Measurements from ENCODE around the gene LIG4.
"Not testable (repeated sequence)": the region's sequence is repeated elsewhere in the genome, so short reads cannot be mapped to it uniquely, and the experiment has no call there.

Gene LIG4

GRCh38 chr13:108215436-108215835 is at the start of gene LIG4:
TSS of gene LIG4 (minus strand) at chr13:108215536. CDS start at chr13:108211268, 4,268 bp downstream.
- DNase-seq = peak; percentile 89

DNA sequence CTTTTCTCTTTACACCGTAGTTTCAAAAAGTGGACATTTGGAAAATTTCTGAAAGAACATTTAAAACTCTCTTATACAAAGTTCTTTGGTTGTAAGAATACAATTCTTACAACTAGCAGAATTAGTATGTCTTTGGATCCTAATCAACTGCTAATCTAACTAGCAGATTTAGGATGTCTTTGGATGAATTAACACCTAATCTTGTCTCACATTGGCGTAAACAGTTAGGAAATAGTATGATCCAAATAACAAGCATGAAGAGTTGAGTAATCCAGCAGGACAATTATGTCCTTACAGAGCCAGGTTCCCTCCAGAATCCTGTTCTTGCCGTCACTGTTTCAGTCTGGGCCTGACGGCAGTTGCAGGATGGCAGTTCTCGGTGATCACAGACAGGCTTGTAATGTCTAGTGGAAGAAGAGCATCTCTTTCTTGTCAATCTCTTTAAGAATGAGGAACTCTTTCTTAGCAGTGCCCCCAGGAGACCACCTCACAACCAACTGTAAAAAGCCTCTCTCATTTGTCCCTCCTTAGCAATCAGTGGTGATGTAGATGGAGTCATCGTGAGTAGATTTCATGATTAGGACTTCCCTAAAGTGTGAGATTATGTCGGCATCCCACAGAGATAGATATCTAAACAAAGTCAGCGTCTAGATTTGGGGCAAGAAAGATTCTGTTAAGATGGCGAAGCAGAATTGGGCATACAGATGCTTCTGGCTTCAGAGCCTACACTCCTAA is 48.5 kb upstream of the LIG4 start:
- DNase-seq = no peak

GRCh38 chr13:108257248-108257647 is 41.9 kb upstream of the LIG4 start:
- no peak for DNase-seq

GRCh38 chr13:108249150-108249549 is 33.8 kb upstream of the LIG4 start:
- DNase-seq = no peak

GRCh38 chr13:108230377-108230776 is 15.0 kb upstream of the LIG4 start:
- DNase-seq = no peak

GRCh38 chr13:108227651-108228272 is 12.4 kb upstream of the LIG4 start:
- peak; percentile 30 for DNase-seq

DNA sequence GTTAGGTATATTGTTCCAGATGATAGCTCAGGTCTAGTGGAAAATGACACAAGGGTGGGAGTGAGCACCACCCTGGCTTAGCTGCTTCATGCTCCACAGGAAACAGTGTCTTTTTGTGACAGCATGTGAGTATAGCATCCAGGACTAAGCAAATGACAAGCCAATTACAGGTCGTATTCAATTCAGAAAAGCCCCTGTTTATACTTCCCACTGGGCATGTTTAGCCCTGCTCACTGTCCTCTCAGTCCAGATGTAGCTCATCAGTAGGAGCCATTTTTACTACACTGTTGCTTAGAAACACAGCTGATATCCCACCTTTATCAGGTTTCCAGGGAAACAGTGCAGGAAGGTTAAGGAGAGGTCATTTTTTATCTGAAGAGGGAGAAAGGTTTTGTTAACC is 10.8 kb upstream of the LIG4 start:
- no peak for DNase-seq

DNA sequence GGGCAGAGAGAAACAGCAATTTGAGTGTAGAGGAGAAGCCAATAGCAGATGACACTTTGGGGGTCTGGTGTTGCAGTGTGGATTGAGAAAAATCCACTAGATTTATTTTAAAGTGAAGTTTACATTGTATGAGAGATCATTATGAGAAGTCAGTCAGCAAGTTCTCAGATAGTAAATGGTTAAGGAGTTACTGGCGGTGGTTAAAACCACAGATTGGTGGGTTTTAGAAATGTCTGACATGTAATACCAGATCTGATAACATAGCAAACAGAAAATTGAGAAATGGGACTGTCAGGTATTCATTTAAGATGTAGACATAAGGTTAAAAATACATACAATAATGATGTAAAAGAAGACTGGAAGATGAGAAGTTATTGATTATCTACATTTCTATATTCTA is 10.1 kb upstream of the LIG4 start:
- DNase-seq = no peak

DNA sequence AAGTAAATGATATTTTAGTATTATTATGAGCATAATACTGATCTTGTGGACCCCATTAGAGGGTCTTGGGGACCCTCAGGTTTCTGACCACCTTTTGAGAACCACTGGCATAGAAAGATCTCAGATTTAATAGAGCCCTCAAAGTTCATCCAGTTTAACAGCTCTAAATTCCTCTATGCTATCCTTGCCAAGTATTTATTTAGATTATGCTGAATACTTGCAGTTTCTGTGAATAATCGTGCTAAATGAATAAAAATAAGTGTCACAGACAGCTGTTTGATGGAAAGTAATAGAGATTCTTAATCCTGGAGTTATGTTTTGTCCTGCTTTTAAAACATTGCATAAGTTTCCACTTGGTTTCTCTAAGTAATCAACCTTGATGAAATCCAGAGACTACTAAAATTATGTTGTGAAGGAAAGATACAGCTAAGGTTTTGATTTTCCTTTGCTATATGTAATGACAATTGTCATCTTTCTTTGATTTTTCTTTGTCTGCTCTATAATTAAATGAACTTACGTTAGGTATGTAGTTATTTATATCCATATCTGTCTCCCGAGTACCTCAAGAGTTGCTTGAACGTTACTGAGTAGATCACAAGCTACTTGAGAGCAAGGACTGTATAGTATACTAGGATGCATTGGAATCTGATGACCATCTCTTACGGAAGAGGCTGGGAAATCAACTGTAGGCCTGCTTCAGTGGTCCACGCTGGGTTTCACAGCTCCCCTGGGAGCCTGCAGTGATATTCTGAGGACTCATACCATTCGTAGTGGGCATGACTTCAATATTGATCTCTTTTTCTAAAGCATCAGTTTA is 8.6 kb upstream of the LIG4 start:
- no peak for DNase-seq

GRCh38 chr13:108220041-108220440 is 4.7 kb upstream of the LIG4 start:
- peak; percentile 13 for DNase-seq

GRCh38 chr13:108218044-108218974 is 3.0 kb upstream of the LIG4 start, which contains the start of gene ABHD13:
TSS of gene ABHD13 (plus strand) at chr13:108218392. CDS start at chr13:108229219, 10,827 bp downstream.
- DNase-seq = peak; percentile 85

DNA sequence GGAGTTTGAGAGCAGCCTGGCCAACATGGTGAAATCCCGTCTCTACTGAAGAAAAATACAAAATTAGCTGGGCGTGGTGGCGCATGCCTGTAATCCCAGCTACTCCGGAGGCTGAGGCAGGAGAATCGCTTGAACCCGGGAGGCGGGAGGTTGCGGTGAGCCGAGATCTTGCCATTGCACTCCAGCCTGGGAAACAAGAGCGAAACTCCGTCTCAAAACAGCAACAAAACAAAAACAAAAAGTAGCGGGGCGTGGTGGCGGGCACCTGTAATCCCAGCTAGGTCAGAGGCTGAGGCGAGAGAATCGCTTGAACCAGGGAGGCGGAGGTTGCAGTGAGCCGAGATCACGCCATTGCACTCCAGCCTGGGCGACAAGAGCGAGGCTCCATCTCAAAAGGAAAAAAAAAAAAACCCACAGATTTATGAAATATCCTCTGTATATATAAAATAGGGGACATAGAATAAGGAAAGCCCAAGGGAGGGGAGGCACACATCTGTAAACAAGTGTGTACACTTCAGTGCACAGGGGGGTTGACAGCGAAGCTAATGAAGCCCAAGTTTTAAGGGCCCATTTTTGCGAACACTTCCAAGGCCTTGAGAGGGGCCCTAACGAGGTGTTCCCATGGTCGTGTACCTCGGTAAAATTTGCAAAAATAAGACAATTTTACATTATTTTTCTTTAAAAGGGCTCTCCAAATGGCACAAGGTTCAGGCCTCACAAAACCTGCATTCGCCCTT is 2.1 kb upstream of the LIG4 start:
- DNase-seq = not testable (repeated sequence)

- DNase-seq = no peak
Observed at GRCh38 chr13:108214441-108215271, 680 bp downstream of the LIG4 start.

- no peak for DNase-seq
Observed at GRCh38 chr13:108213946-108214345, 1.4 kb downstream of the LIG4 start.

DNA sequence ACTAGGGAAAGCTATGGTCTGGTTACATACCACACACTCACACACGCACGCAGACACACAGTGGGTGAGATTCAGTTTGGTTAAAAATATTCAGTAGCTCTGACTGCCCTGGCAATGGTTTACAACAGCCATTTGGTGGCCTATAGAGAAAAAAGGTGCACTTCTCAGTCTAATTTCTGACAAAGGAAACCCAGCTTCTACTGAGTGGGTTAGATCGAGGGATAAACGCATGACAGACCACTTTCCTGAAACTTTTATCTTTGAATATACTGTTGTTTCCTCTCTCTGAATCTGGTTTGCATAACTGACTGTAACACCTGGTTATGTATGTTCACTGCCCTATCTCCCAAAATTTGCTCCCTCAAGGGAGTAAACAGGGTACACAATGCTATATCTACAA is 2.5 kb downstream of the LIG4 start:
- DNase-seq = no peak

DNA sequence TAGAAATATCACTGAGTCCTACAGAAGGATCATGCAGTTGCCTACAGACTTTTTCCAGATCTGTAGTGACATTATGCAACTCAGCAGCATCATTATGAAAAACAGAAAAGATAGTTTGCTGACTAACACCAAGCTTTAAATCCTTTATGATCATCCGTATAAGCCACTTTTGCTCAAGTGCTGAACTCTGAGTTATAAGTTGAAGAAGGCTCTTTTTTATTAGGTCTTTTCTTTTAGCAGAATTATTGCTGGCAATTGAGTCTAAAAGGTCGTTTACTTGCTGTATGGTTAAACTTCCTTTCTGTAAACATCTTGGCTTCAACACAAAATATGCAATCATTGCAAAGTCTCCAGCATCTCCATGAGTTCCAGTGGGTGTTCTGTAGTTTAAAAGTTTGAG is 4.8 kb downstream of the LIG4 start:
- DNase-seq = no peak

DNA sequence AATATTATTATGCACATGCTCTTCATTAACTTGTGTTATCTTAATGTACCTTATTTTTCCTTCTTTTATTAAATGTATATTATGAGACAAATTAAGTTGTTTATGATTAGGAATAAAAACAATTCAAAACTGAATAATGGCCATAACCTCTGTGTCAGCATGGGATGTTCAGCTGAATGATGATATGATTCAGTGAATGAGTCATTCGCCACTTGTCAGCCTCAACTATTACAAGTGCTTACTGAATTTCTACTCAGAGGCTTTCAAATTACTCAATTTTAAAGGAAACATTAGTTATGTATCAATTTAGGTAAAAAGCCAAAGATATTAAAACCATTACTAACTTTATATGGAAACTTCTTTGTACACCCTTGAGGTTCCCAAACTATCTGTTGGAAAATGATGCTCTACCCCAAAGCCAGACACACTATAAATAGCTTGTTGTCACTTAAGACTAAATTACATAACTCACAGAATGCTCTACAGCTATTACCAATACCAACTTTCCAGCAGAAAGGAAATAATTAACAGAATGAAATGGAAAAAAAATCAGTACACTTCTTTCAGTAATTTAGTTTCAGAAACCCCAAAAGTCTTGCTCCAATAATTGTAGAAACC is 14.4 kb downstream of the LIG4 start:
- no peak for DNase-seq

DNA sequence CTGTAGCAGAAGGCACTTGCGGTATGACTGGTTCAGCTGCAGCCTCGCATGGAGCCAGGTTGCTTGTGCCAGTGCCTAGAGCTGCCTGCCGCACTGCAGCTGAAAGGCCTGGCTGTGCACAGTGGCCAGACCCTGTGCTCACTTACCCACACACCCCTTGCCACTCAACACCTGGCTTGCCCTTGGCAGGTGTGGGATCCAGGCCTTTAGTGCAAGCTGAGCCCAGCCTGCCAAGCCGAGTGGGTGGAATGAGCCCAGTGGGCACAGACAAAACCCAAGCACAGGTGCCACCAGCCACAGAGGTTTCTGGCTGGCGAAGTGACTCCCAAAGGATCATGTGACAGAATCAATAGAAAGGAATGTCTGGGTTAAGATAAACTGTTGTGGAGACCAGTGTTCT is 19.5 kb downstream of the LIG4 start:
- no peak for DNase-seq

DNA sequence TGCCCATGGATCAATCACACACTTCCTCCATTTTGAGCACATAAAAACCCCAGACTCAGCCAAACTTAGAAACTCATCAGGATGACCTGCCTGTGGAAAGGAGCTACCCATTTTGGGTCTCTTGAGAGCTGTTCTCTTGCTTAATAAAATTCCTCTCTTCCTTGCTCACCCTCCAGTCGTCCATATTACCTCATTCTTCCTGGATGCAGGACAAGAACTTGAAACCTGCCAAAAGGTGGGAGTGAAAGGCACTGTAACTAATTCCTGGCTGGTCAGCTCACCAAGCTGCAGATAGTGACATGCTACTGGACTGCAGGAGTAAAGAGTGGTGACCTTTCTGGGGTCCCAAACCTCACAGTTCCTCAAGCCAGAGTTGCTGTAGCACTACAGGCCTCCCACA is 20.2 kb downstream of the LIG4 start:
- no peak for DNase-seq

DNA sequence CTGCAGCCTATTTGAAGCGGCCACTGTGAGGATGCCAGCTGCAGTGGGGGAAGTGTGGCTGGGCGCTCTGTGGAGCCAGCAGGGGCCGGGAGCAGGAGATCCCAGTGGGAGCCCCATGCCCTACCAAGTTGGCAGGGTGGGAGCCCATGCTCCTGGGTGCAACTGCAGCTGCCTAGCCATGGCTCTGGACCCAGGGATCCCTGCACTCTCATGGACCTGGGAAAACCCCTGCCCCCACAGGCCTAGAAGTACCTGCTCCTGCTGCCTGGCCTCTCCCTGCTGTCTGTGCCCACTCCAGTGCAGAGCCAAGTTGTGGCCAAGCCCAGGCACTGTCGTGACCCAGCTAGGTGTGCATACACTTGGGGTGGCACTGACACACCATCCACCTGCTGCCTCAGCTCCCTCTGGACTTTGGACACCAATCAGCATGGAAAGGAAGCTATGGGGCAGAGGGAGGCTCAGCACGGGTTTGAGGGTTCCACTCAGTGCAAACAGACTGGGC is 20.9 kb downstream of the LIG4 start:
- DNase-seq = no peak

All from activated T-cell treated with anti-CD3 and anti-CD28 coated beads for 4 hours (primary cell).